Forelimb muscle (tissue), 1 donor: Measurements from ENCODE around the gene MZF1. TPM values are rescaled to one million over a fixed set of nuclear protein-coding genes. Genes with fewer than 3 reads are reported as not detected.
"Not testable (repeated sequence)": the region's sequence is repeated elsewhere in the genome, so short reads cannot be mapped to it uniquely, and the experiment has no call there.

Experiments
- DNase-seq: peaks from one replicate; pipeline ENCODE4 v3.0.0-alpha.2; 2013; ENCODE audit warnings: low read depth
- polyA plus RNA-seq: library from polyadenylated mRNA; unstranded; fragments of 120-200 nt; gene quantifications from one replicate; pipeline ENCODE4 v1.2.1, GENCODE V29; 2013; ENCODE audit not compliant: insufficient read length

The MZF1 gene
- 17.2 TPM for polyA plus RNA-seq

GRCh38 chr19:58572818-58573657 lies at the start of gene MZF1:
Gene MZF1, minus strand, starts transcription at chr19:58573335. Its CDS starts 1,946 bp downstream, at chr19:58571389.
- DNase-seq = peak; percentile 99

DNA sequence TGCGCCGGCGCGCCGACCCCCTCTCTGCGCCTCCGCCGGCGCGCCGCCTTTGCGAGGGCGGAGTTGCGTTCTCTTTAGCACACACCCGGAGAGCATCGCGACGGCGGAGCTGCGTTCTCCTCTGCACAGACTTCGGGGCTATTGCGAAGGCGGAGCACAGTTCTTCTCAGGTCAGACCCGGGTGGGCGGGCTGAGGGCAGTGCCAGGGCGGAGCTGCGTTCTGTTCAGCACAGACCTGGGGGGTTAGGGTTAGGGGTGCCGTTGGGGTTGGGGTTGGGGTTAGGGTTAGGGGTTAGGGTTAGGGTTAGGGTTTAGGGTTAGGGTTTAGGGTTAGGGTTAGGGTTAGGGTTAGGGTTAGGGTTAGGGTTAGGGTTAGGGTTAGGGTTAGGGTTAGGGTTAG lies 34.1 kb upstream of the MZF1 start:
- not testable (repeated sequence) for DNase-seq

GRCh38 chr19:58606251-58606896 lies 33.2 kb upstream of the MZF1 start:
- not testable (repeated sequence) for DNase-seq

- DNase-seq = no peak
These were observed 13.1 kb upstream of the MZF1 start for GRCh38 chr19:58586133-58586765.

GRCh38 chr19:58585442-58586132 lies 12.5 kb upstream of the MZF1 start:
- DNase-seq = no peak

- DNase-seq = no peak
These were observed 11.6 kb upstream of the MZF1 start for GRCh38 chr19:58584498-58585441.

GRCh38 chr19:58582985-58583384 lies 9.8 kb upstream of the MZF1 start:
- no peak for DNase-seq

GRCh38 chr19:58581227-58582141 lies 8.3 kb upstream of the MZF1 start:
- DNase-seq = peak; percentile 60

- no peak for DNase-seq
These were observed 6.5 kb upstream of the MZF1 start for GRCh38 chr19:58579473-58580142.

DNA sequence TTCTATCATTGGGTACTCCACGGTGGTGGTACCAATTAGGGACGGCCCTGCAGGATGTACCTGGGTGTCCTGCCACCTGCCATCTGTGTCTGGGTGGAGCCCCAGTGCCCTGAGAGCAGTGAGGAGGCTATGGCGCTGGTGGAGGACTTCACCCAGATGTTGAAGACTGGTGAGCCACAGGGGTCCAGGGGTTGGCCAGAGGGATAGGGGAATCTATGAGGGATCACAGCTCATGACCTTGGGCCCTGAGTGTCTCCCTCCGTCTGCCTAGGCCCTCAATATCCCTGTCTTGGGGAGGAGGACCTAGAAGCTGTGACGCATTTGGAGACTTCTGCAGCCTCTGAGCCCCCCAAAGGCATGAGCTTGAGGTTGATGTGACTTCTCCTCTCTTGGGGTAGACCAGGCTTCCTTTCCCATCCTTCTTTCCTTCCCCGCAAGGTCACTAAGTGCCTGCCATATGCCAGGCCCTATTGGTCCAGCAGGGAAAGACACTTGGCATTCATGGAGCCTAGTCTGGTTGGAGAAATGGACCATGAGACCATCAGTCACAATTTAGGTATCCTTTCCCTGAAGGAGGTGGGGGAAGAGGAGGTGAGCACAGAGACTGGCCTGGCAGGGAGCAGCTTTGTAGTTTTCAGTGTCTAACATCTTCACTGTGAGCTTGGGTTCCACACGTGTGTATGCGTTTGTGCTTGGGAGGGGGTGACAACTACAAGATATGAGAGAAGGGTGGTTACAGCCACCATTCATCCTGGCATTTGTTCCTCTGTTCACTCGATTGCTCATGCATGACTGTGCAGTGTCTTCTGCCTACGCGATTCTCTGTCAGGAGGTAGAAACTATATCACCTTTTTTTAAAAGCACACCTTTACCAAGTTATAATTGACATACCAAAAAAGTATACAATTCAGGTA lies 5.1 kb upstream of the MZF1 start:
- no peak for DNase-seq

- not testable (repeated sequence) for DNase-seq
These were observed 4.4 kb upstream of the MZF1 start for GRCh38 chr19:58577581-58577980.

DNA sequence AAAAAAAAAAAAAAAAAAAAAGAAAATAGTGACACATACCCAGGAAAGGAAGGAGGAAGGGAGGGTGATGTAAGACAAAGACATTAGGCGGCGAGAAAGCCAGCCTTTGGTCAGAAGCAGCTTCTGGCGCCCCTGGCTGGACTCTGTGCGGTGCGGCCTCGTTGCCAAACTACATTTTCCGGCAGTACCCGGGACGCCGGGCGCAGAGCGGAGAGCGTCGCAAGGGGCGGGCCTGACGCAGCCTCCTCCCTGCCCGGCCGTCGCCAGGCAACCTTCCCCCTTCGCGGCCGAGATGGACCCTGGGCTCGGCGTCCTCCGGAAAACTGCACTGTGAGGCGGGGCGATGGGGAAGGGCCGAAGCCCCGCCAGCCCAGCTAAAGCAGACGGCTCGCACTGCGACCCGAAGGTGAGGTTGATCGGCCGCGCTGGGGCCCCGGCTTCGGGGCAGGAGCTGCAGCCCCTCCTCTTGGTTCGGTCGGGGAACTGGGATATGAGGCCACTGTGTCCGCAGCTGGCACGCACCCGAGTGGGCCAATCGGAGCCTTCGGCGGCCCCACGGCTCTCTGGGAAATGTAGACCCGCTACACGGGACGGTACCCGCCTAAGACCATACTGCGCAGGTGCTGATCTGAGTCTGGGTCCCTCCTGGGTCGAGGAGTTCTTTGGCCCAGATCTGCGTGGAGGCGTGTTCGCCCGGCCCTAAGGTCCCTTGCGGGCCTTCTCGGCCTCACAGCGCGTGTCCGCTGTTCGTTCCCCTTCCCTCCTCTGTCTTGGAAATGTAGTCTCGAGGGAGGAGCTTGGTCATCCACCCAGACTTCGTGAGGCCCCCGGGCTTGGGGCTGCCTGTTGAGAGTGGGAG lies 2.3 kb upstream of the MZF1 start:
- peak; percentile 80 for DNase-seq

DNA sequence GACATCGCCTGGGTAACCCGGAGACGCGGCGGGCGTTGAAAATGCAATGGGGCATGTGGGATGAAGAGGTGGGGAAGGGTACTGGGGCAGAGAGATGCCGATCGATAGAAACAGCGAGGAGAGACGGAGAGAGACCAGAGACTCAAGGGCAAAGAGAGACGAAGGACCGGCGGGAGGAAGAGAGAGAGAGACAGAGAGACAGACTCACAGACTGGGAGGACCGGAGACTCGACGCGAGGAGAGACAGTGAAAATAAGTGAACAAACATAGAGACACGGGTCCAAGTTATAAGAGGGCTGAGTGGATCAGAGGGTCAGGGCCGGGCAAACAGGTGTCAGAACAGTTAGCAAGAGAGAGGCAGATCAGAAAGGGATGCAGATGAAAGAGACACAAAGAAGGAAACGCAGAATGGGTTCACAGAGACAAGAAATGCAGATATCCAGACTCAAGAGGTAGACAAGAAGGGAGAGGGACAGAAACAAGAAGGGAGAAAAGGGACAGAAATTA lies 576 bp upstream of the MZF1 start:
- DNase-seq = no peak

- no peak for DNase-seq
These were observed 913 bp downstream of the MZF1 start for GRCh38 chr19:58572026-58572817.

DNA sequence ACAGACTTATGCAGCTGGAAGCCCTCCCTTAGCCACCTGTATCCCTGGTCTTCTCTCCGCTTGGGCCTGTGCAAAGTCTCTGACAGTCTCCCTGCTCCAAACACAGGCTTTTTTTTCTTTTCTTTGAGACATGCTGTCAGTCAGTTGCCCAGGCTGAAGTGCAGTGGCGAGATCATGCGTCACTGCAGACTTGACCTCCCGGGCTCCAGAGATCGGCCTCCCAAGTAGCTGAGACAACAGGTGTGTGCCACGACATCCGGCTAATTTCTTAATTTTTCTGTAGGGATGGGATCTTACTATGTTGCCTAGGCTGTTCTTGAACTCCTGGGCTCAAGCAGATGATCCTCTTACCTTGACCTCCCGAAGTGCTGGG lies 1.6 kb downstream of the MZF1 start:
- no peak for DNase-seq
